Thoracic aorta (tissue), 2 donors: ENCODE data around the gene DDX27. TPM values are rescaled to one million over a fixed set of nuclear protein-coding genes. Genes with fewer than 3 reads are reported as not detected.
A peak's percentile ranks its signal among the peaks of the same experiment; 100 is the strongest.

ENCODE experiments used
- ATAC-seq: fragments of 150-250 bp; one replicate; pipeline ENCODE4 v1.8.0; 2017; ENCODE audit warnings: low read depth; ENCODE audit not compliant: insufficient number of reproducible peaks, low FRiP score
- DNase-seq: peaks from one replicate; pipeline ENCODE4 v3.0.0-alpha.2; 2020; ENCODE audit warnings: low spot score
- H3K27ac ChIP-seq, 2 donors: fragments of 200-600 bp; sonication (generic); 1 replicate in 1 of 2; 2 replicates in 1 of 2; pipeline ENCODE4 v1.5.1; 2016; ENCODE audit warnings: mild to moderate bottlenecking in 2 of 2, moderate library complexity in 2 of 2
- H3K27me3 ChIP-seq: fragments of 200-600 bp; sonication (generic); replicated peaks from 2 replicates; pipeline ENCODE4 v1.6.0; 2016; ENCODE audit warnings: mild to moderate bottlenecking; ENCODE audit not compliant: insufficient read depth
- H3K36me3 ChIP-seq: fragments of 200-600 bp; sonication (generic); one replicate; pipeline ENCODE4 v1.5.1; 2016
- H3K4me1 ChIP-seq, 2 donors: fragments of 200-600 bp; sonication (generic); 1 replicate in 1 of 2; 2 replicates in 1 of 2; pipeline versions ENCODE4 v1.5.1 to v1.6.0; 2016; ENCODE audit warnings: low read depth in 2 of 2, mild to moderate bottlenecking in 1 of 2; ENCODE audit not compliant: control insufficient read depth in 1 of 2
- H3K4me3 ChIP-seq: fragments of 200-600 bp; sonication (generic); 2 replicates; pipeline ENCODE4 v1.5.1; 2016; ENCODE audit warnings: mild to moderate bottlenecking
- H3K9me3 ChIP-seq: fragments of 200-600 bp; sonication (generic); 2 replicates; pipeline ENCODE4 v1.5.1; 2016
- total RNA-seq, 2 donors: library from RNA; depleted of rRNA; stranded (reverse); fragments of >200 nt; gene quantifications; one replicate each; pipeline versions ENCODE4 v1.1.0 to v1.2.3, GENCODE V29; 2016
- TF ChIP-seq, protein P1 (sequence below): fragments of 200-600 bp; sonication (generic); IDR thresholded peaks from one replicate; pipeline ENCODE4 v1.5.1; 2019; ENCODE audit warnings: antibody characterized with exemption

DDX27 gene
- total RNA-seq, 2 donors from 2014 or later: 35.3 to 35.9 TPM

DNA sequence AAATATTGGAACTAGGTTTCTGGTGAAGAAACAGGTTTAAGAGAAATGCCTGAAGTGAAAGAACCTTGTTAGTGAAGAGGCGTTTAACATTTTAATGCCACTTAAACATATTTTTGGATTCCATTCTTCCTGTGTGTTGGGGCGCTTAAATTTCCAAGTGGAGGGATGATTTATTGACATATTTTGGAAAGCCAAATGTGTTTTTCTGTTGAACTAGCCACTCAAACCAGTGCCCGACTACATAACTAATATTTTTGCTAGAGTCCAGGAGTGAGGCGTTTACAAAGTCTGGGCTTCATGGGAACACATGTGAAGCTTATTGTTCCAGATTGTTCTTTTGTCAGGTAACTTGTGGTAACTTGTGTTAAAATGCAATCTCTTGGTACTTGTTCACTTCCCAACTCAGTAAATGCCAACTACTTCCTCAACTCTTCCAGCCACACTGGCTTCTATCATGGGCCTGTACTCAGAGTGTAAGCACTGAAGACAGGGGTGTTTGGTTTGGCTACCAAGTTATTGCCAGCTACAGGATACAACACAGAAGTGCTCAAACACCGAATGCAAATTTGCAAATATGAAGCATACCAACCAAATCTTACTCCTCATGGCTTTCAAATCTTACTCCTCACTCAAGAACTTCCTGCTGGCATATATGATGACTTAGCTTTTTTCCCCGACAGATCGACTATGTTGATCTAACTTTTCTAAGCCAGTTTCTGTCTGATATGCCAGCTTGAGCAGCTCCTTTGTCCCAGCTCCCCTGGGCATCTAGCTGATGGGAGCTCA, 60.7 kb downstream of the DDX27 start:
- H3K27ac ChIP-seq: peak overlapping the region in 1 of 2 donors; percentile 92
- no peaks in the 10 kb centered on the region for H3K27me3 ChIP-seq
- H3K36me3 ChIP-seq: peaks cover 47% of the 10 kb centered on the region
- DNase-seq (no peak), ATAC-seq (no peak)
- TF ChIP-seq, protein P1, sequence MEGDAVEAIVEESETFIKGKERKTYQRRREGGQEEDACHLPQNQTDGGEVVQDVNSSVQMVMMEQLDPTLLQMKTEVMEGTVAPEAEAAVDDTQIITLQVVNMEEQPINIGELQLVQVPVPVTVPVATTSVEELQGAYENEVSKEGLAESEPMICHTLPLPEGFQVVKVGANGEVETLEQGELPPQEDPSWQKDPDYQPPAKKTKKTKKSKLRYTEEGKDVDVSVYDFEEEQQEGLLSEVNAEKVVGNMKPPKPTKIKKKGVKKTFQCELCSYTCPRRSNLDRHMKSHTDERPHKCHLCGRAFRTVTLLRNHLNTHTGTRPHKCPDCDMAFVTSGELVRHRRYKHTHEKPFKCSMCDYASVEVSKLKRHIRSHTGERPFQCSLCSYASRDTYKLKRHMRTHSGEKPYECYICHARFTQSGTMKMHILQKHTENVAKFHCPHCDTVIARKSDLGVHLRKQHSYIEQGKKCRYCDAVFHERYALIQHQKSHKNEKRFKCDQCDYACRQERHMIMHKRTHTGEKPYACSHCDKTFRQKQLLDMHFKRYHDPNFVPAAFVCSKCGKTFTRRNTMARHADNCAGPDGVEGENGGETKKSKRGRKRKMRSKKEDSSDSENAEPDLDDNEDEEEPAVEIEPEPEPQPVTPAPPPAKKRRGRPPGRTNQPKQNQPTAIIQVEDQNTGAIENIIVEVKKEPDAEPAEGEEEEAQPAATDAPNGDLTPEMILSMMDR: no peak
- peaks cover 9% of the 10 kb centered on the region for H3K9me3 ChIP-seq
- H3K4me3 ChIP-seq: peak overlapping the region; percentile 90
- H3K4me1 ChIP-seq: peaks cover 28 to 57% of the 10 kb centered on the region in 2 donors

DNA sequence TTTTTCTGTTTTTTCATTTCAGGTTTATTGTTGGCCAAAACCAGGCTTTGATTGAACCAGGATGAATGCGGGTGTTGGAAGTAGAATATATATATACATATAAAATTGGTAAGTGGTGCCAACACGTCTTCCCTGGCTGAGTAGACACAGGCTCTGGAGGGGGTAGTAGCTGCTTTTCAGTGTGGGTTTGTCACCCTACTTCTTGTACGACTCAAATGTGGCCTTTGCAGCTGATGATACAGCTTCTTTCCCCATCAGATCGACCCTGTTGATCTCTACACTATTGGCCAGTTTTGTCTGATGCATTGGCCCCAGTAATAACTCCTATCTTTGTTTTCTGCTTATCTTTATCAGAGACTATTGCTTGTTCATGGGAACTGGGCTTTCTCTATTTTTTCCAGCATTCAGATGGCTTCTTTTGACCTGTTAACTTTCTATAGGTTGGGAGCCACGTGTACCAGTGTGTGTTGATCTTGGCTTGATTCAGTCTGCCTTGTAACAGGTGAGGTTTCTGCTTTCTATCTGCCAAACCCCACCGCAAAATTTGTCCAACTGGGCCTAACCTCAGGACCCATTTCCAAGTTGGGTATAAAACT, 61.3 kb downstream of the DDX27 start:
- TF ChIP-seq, protein P1: no peak
- peaks cover 9% of the 10 kb centered on the region for H3K9me3 ChIP-seq
- DNase-seq (no peak), ATAC-seq (no peak)
- H3K27me3 ChIP-seq: no peaks in the 10 kb centered on the region
- H3K4me1 ChIP-seq: peaks cover 22 to 51% of the 10 kb centered on the region in 2 donors
- no peak overlapping the region for H3K27ac ChIP-seq
- H3K36me3 ChIP-seq: peaks cover 54% of the 10 kb centered on the region
- peak overlapping the region; percentile 90 for H3K4me3 ChIP-seq

GRCh38 chr20:49281059-49281912, 62.1 kb downstream of the DDX27 start:
- Histone ChIP-seq H3K9me3 (peaks cover 16% of the 10 kb centered on the region), H3K27me3 (no peaks in the 10 kb centered on the region), H3K4me3 (peak overlapping the region; percentile 90), H3K36me3 (peaks cover 61% of the 10 kb centered on the region), H3K4me1 (peaks cover 15 to 44% of the 10 kb centered on the region in 2 donors), H3K27ac (no peak overlapping the region)
- TF ChIP-seq, protein P1: no peak
- DNase-seq: no peak
- ATAC-seq: no peak

DNA sequence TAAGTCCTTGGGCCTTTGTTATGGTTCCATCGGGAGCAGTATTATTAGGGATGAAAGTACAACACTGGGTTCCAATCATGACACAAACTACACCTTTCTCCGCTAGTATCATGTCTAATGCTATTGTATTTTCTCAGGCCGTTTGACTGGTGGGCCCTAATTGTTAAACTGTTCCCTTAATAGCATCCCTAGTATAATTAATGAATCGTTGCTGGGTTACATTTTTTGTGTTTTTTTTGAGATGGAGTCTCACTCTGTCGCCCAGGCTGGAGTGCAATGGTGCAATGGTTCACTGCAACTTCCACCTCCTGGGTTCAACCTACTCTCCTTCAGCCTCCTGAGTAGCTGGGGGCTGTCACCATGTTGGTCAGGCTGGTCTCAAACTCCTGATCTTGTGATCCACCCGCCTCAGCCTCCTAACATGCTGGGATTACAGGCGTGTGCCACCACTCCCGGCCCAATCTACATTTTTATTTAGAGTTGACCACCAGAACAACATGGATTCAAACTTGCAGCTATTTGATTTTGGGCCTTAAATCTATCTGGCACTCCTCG, 62.8 kb downstream of the DDX27 start:
- peaks cover 68% of the 10 kb centered on the region for H3K36me3 ChIP-seq
- no peak overlapping the region for H3K4me3 ChIP-seq
- H3K4me1 ChIP-seq: peaks cover 13 to 38% of the 10 kb centered on the region in 2 donors
- DNase-seq (no peak), ATAC-seq (no peak)
- no peak overlapping the region for H3K27ac ChIP-seq
- no peaks in the 10 kb centered on the region for H3K27me3 ChIP-seq
- TF ChIP-seq, protein P1: no peak
- H3K9me3 ChIP-seq: peaks cover 23% of the 10 kb centered on the region
